Mesenchymal stem cell (in vitro differentiated cells and primary cell): Measurements from ENCODE around the gene ARHGAP24.

ENCODE experiments used
- DNase-seq: peaks from one replicate; pipeline ENCODE4 v3.0.0-alpha.2; 2013
- H2AFZ ChIP-seq: one replicate; pipeline ENCODE4 v1.6.1; 2013; ENCODE audit warnings: low read depth, mild to moderate bottlenecking, control low read depth, inconsistent platforms, low read length, moderate library complexity
- H2AK5ac ChIP-seq: 2 replicates; pipeline ENCODE4 v1.6.1; 2013; ENCODE audit warnings: low read length, moderate library complexity, mild to moderate bottlenecking, inconsistent platforms; ENCODE audit not compliant: severe bottlenecking
- H2BK120ac ChIP-seq: one replicate; pipeline ENCODE4 v1.6.1; 2013; ENCODE audit warnings: low read depth, mild to moderate bottlenecking, inconsistent platforms, low read length, moderate library complexity
- H2BK12ac ChIP-seq, 2 experiments: one replicate each; pipeline ENCODE4 v1.6.1; 2013; ENCODE audit warnings: inconsistent platforms in 2 of 2, low read length in 2 of 2, mild to moderate bottlenecking in 2 of 2, moderate library complexity in 2 of 2, control low read depth in 1 of 2
- H2BK15ac ChIP-seq: one replicate; pipeline ENCODE4 v1.6.1; 2013; ENCODE audit warnings: mild to moderate bottlenecking, low read depth, inconsistent platforms; ENCODE audit not compliant: poor library complexity, severe bottlenecking
- H2BK5ac ChIP-seq: 2 replicates; pipeline ENCODE4 v1.6.1; 2013; ENCODE audit warnings: low read depth, mild to moderate bottlenecking, low read length, control low read depth, inconsistent platforms; ENCODE audit not compliant: poor library complexity, severe bottlenecking
- H3K14ac ChIP-seq, 2 experiments: one replicate each; pipeline ENCODE4 v1.6.1; 2013; ENCODE audit warnings: inconsistent platforms in 2 of 2, low read length in 2 of 2, control low read depth in 1 of 2, mild to moderate bottlenecking in 1 of 2, moderate library complexity in 1 of 2
- H3K18ac ChIP-seq, 2 experiments: one replicate each; pipeline ENCODE4 v1.6.1; 2013; ENCODE audit warnings: inconsistent platforms in 2 of 2, low read length in 2 of 2, control low read depth in 1 of 2, low read depth in 1 of 2, mild to moderate bottlenecking in 1 of 2
- H3K23ac ChIP-seq, 2 experiments: one replicate each; pipeline ENCODE4 v1.6.1; 2013; ENCODE audit warnings: inconsistent platforms in 2 of 2, low read length in 2 of 2, mild to moderate bottlenecking in 2 of 2, moderate library complexity in 2 of 2, control low read depth in 1 of 2
- H3K27ac ChIP-seq: 2 replicates; pipeline ENCODE4 v1.5.1; 2013; ENCODE audit warnings: mild to moderate bottlenecking, moderate library complexity, low read length, control low read depth, inconsistent platforms; ENCODE audit not compliant: poor library complexity, severe bottlenecking
- H3K27me3 ChIP-seq, 2 experiments: 2 replicates each; pipeline versions ENCODE4 v1.6.1 to v1.7.0; 2013; ENCODE audit warnings: low read length in 2 of 2, mild to moderate bottlenecking in 2 of 2, moderate library complexity in 2 of 2, control low read depth in 1 of 2, inconsistent platforms in 1 of 2; ENCODE audit not compliant: control insufficient read depth in 1 of 2, insufficient read depth in 1 of 2
- H3K36me3 ChIP-seq, 2 experiments: 2 replicates each; pipeline versions ENCODE4 v1.6.1 to v1.7.0; 2013; ENCODE audit warnings: low read length in 2 of 2, control low read depth in 1 of 2, inconsistent platforms in 1 of 2, low read depth in 1 of 2, mild to moderate bottlenecking in 1 of 2; ENCODE audit not compliant: insufficient read depth in 2 of 2, control insufficient read depth in 1 of 2
- H3K4ac ChIP-seq, 2 experiments: one replicate each; pipeline ENCODE4 v1.6.1; 2013; ENCODE audit warnings: inconsistent platforms in 2 of 2, low read length in 2 of 2, mild to moderate bottlenecking in 2 of 2, moderate library complexity in 2 of 2, control low read depth in 1 of 2, low read depth in 1 of 2
- H3K4me1 ChIP-seq: 2 replicates; pipeline ENCODE4 v1.6.1; 2013; ENCODE audit warnings: low read depth, low read length, control low read depth; ENCODE audit not compliant: control insufficient read depth, insufficient read depth
- H3K4me2 ChIP-seq: 2 replicates; pipeline ENCODE4 v1.6.1; 2013; ENCODE audit warnings: low read length, mild to moderate bottlenecking, inconsistent platforms; ENCODE audit not compliant: poor library complexity, severe bottlenecking
- H3K4me3 ChIP-seq, 2 experiments: 2 replicates each; pipeline versions ENCODE4 v1.5.1 to v1.7.0; 2013; ENCODE audit warnings: low read length in 2 of 2, mild to moderate bottlenecking in 2 of 2, control low read depth in 1 of 2, low read depth in 1 of 2; ENCODE audit not compliant: insufficient read depth in 1 of 2
- H3K79me1 ChIP-seq: replicated peaks from 2 replicates; pipeline ENCODE4 v1.6.1; 2013; ENCODE audit warnings: mild to moderate bottlenecking, control low read depth, low read length, inconsistent platforms; ENCODE audit not compliant: poor library complexity, severe bottlenecking
- H3K9ac ChIP-seq: 2 replicates; pipeline ENCODE4 v1.7.0; 2013; ENCODE audit warnings: mild to moderate bottlenecking, low read length, moderate library complexity
- H3K9me3 ChIP-seq: 2 replicates; pipeline ENCODE4 v1.7.0; 2013; ENCODE audit warnings: mild to moderate bottlenecking, low read length; ENCODE audit not compliant: control insufficient read depth
- H4K8ac ChIP-seq: one replicate; pipeline ENCODE4 v1.6.1; 2013; ENCODE audit warnings: inconsistent platforms, mild to moderate bottlenecking, low read length, moderate library complexity
- H4K91ac ChIP-seq: one replicate; pipeline ENCODE4 v1.6.1; 2013; ENCODE audit warnings: mild to moderate bottlenecking, low read length, inconsistent platforms
- WGBS: methylation state at CpG from one replicate; pipeline ENCODE4 v1.1.7; 2013; ENCODE audit warnings: mixed read lengths; 5-methylcytosine and 5-hydroxymethylcytosine counted together

ARHGAP24 gene

GRCh38 chr4:85806334-85806733 lies 331.4 kb downstream of the ARHGAP24 start:
- no peaks in the 10 kb centered on the region for H3K27me3 ChIP-seq

GRCh38 chr4:85807247-85807950 lies 332.4 kb downstream of the ARHGAP24 start:
- Histone ChIP-seq H3K4me1 (no peaks in the 10 kb centered on the region), H2AFZ (no peak overlapping the region), H3K27ac (no peak overlapping the region), H2AK5ac (no peak overlapping the region), H3K4me2 (no peak overlapping the region), H3K9me3 (no peaks in the 10 kb centered on the region), H3K23ac (no peak overlapping the region), H2BK12ac (no peak overlapping the region), H2BK5ac (no peak overlapping the region), H3K14ac (no peak overlapping the region), H3K36me3 (peaks cover 0 to 18% of the 10 kb centered on the region in 2 experiments), H3K4me3 (peak overlapping the region in 1 of 2 experiments; percentile 42), H2BK15ac (no peak overlapping the region), H4K91ac (no peak overlapping the region), H2BK120ac (no peak overlapping the region), H3K79me1 (peaks cover 5% of the 10 kb centered on the region), H3K4ac (no peak overlapping the region), H3K27me3 (no peaks in the 10 kb centered on the region), H3K9ac (peak overlapping the region; percentile 77), H4K8ac (no peak overlapping the region), H3K18ac (no peak overlapping the region)
- WGBS: 87% methylated on average over 3 of the region's 3 CpGs
- no peak for DNase-seq

More at GRCh38 chr4:85806334-85806733, 331.4 kb downstream of the ARHGAP24 start:
- no peaks in the 10 kb centered on the region for H3K9me3 ChIP-seq
- H3K79me1 ChIP-seq: peaks cover 5% of the 10 kb centered on the region
- no peak overlapping the region for H2BK12ac ChIP-seq
- no peak overlapping the region for H3K4ac ChIP-seq
- no peaks in the 10 kb centered on the region for H3K4me1 ChIP-seq
- no peak overlapping the region for H2AFZ ChIP-seq
- no peak overlapping the region for H4K91ac ChIP-seq
- H2AK5ac ChIP-seq: no peak overlapping the region
- no peak overlapping the region for H2BK15ac ChIP-seq
- H2BK120ac ChIP-seq: no peak overlapping the region
- H3K27ac ChIP-seq: no peak overlapping the region
- H3K14ac ChIP-seq: no peak overlapping the region
- H3K4me2 ChIP-seq: no peak overlapping the region
- H2BK5ac ChIP-seq: no peak overlapping the region
- H3K18ac ChIP-seq: no peak overlapping the region
- H4K8ac ChIP-seq: no peak overlapping the region
- no peak for DNase-seq
- H3K9ac ChIP-seq: no peak overlapping the region
- peaks cover 0 to 17% of the 10 kb centered on the region in 2 experiments for H3K36me3 ChIP-seq
- no peak overlapping the region for H3K4me3 ChIP-seq
- no peak overlapping the region for H3K23ac ChIP-seq

GRCh38 chr4:85808104-85808503 lies 333.2 kb downstream of the ARHGAP24 start:
- peak overlapping the region in 1 of 2 experiments; percentile 42 for H3K4me3 ChIP-seq
- H3K27me3 ChIP-seq: no peaks in the 10 kb centered on the region
- no peak overlapping the region for H2BK5ac ChIP-seq
- no peak overlapping the region for H4K91ac ChIP-seq
- 82% methylated on average over 1 of the region's 2 CpGs for WGBS
- no peak overlapping the region for H2AFZ ChIP-seq
- no peaks in the 10 kb centered on the region for H3K4me1 ChIP-seq
- no peak overlapping the region for H2BK15ac ChIP-seq
- peaks cover 0 to 23% of the 10 kb centered on the region in 2 experiments for H3K36me3 ChIP-seq
- DNase-seq: no peak
- no peak overlapping the region for H3K14ac ChIP-seq
- H3K4me2 ChIP-seq: no peak overlapping the region
- no peak overlapping the region for H3K4ac ChIP-seq
- no peak overlapping the region for H4K8ac ChIP-seq
- H2BK120ac ChIP-seq: no peak overlapping the region
- H3K18ac ChIP-seq: no peak overlapping the region
- no peaks in the 10 kb centered on the region for H3K9me3 ChIP-seq
- H3K23ac ChIP-seq: no peak overlapping the region
- H2AK5ac ChIP-seq: no peak overlapping the region
- peak overlapping the region; percentile 77 for H3K9ac ChIP-seq
- H3K79me1 ChIP-seq: peaks cover 5% of the 10 kb centered on the region
- H2BK12ac ChIP-seq: no peak overlapping the region
- no peak overlapping the region for H3K27ac ChIP-seq

- Histone ChIP-seq H4K8ac (no peak overlapping the region), H3K27me3 (no peaks in the 10 kb centered on the region), H3K23ac (no peak overlapping the region), H3K27ac (no peak overlapping the region), H2BK120ac (no peak overlapping the region), H3K14ac (no peak overlapping the region), H2AK5ac (no peak overlapping the region), H2BK5ac (no peak overlapping the region), H2AFZ (no peak overlapping the region), H3K36me3 (peaks cover 0 to 23% of the 10 kb centered on the region in 2 experiments), H3K4me3 (no peak overlapping the region), H2BK15ac (no peak overlapping the region), H3K4me1 (no peaks in the 10 kb centered on the region), H3K18ac (no peak overlapping the region), H3K79me1 (peaks cover 5% of the 10 kb centered on the region), H3K4me2 (no peak overlapping the region), H4K91ac (no peak overlapping the region), H2BK12ac (no peak overlapping the region), H3K9me3 (no peaks in the 10 kb centered on the region), H3K4ac (no peak overlapping the region), H3K9ac (peak overlapping the region; percentile 77)
- no peak for DNase-seq
Measured at GRCh38 chr4:85808864-85809263, 333.9 kb downstream of the ARHGAP24 start.
